DMS79 (cell line): ENCODE measurements around the gene EDARADD.
"Not testable (repeated sequence)": the region's sequence is repeated elsewhere in the genome, so short reads cannot be mapped to it uniquely, and the experiment has no call there.

Experiments used
- DNase-seq: peaks from one replicate; lab custom pipeline; 2025; lab: John Stamatoyannopoulos, UW

EDARADD gene

GRCh38 chr1:236393681-236394481 is at the start of gene EDARADD:
EDARADD (plus strand) TSS chr1:236394286; CDS start chr1:236394445, 159 bp downstream.
- DNase-seq, result no peak

- DNase-seq, result no peak
Observed at GRCh38 chr1:236345728-236346127, 48.4 kb upstream of the EDARADD start.

GRCh38 chr1:236348071-236348470 is 46.0 kb upstream of the EDARADD start:
- DNase-seq, result no peak

- no peak for DNase-seq
Observed at GRCh38 chr1:236350308-236350707, 43.8 kb upstream of the EDARADD start.

- no peak for DNase-seq
Observed at GRCh38 chr1:236351875-236352573, 42.1 kb upstream of the EDARADD start.

GRCh38 chr1:236352747-236353146 is 41.3 kb upstream of the EDARADD start:
- not testable (repeated sequence) for DNase-seq

- no peak for DNase-seq
Observed at GRCh38 chr1:236353813-236354212, 40.3 kb upstream of the EDARADD start.

- no peak for DNase-seq
Observed at GRCh38 chr1:236354330-236355147, 39.5 kb upstream of the EDARADD start.

- no peak for DNase-seq
Observed at GRCh38 chr1:236356141-236356540, 37.9 kb upstream of the EDARADD start.

- DNase-seq, result no peak
Observed at GRCh38 chr1:236361909-236362590, 32.0 kb upstream of the EDARADD start.

GRCh38 chr1:236363237-236363636 is 30.8 kb upstream of the EDARADD start:
- DNase-seq, result no peak

- DNase-seq, result no peak
Observed at GRCh38 chr1:236365999-236366570, 28.0 kb upstream of the EDARADD start.

GRCh38 chr1:236366681-236367080 is 27.4 kb upstream of the EDARADD start:
- not testable (repeated sequence) for DNase-seq

- DNase-seq, result no peak
Observed at GRCh38 chr1:236370420-236370819, 23.7 kb upstream of the EDARADD start.

- no peak for DNase-seq
Observed at GRCh38 chr1:236371083-236371482, 23.0 kb upstream of the EDARADD start.

GRCh38 chr1:236377832-236378535 is 16.1 kb upstream of the EDARADD start:
- no peak for DNase-seq

- no peak for DNase-seq
Observed at GRCh38 chr1:236381565-236382158, 12.4 kb upstream of the EDARADD start.

- no peak for DNase-seq
Observed at GRCh38 chr1:236388332-236388731, 5.8 kb upstream of the EDARADD start.

GRCh38 chr1:236389253-236389652 is 4.8 kb upstream of the EDARADD start:
- no peak for DNase-seq

- DNase-seq, result no peak
Observed at GRCh38 chr1:236391008-236391407, 3.1 kb upstream of the EDARADD start.
